GM10847 (cell line): ENCODE results near the gene ANO10.

Source experiments
- POLR2A ChIP-seq: IDR thresholded peaks from 2 replicates; pipeline ENCODE4 v1.6.1; 2011; ENCODE audit not compliant: insufficient read length; ENCODE audit errors: extremely low read depth

The ANO10 gene, protein sequence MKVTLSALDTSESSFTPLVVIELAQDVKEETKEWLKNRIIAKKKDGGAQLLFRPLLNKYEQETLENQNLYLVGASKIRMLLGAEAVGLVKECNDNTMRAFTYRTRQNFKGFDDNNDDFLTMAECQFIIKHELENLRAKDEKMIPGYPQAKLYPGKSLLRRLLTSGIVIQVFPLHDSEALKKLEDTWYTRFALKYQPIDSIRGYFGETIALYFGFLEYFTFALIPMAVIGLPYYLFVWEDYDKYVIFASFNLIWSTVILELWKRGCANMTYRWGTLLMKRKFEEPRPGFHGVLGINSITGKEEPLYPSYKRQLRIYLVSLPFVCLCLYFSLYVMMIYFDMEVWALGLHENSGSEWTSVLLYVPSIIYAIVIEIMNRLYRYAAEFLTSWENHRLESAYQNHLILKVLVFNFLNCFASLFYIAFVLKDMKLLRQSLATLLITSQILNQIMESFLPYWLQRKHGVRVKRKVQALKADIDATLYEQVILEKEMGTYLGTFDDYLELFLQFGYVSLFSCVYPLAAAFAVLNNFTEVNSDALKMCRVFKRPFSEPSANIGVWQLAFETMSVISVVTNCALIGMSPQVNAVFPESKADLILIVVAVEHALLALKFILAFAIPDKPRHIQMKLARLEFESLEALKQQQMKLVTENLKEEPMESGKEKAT

DNA sequence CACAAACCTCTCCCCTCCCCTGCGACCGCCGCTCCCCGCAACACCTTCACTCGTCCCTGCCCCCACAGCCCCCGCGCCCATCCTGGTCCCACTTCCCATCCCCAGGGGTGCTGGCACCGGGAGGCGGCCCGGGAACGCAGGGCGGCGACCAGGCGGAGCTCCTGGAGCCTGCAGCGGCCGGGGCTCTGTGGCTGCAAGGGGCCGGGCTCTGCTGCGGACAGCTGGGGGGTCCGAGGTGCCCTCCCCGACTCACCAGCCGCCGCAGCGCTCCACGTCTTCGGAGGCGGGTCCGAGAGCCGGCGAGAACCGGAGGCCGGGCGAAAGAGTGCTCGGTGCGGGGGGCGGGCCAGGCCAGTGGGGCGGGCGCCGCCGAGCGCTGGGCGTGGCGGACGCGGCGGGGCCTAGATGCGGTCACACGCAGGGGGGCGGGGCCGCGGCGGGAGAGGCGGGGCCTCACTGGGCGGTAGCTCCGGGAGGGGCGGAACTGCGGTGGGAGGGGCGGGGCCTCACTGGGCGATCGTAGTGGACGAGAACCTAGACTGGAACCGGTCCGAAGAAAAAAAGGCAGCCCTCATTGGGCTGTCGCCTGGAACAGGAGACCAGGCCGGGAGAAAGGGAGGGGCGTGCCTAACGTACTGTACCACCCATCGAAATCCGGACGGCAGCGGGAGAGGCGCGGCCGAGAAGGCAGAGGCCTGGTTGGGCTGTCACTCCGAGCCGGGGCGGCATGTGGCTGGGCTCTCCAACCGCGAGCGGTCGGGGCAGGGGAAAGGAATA, at the start of gene ANO10:
Gene ANO10 (minus strand): TSS at position 356 of the 777 bp plus-strand sequence. CDS start 16,159 bp downstream, outside the sequence.
- peak; percentile 25 for TF ChIP-seq POLR2A

DNA sequence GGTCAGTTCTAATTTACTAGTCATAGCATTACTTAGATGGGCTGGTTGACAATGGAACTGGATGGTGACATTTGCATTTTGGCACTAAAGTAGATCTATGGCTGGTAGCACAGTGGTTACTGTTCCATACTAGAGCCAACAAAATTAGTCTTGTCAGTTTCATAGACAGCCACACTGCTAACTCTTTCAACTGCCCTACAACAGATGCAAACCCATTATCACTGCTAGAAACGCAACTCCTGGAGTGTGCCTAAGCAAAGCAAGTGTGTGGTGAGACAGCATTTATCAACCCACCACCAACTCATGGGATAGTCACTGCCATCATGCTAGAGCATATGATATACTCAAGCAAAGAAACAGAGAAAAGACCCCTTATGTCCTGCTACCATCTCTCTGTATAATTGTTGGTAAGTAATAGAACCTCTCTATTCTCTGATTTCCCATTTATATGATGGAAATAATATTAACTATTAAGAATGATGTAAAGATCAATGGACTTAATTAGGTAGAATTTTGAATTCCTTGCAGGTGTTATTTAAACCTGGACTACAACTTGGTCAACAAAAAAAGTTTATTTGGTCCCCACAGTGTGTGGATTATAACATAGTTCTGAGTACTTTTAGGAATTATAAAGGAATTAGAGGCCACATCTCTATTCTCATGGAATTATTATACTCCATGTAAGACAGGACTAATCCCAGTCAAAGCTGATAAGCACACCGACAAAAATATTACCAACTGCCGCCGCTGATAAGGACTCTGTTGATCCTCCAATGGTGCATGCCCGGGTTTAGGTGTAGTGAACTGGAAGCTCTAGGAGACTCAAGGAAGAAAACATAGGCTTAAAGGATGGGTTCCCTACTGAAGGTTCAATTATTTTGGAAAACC, 49.1 kb upstream of the ANO10 start:
- TF ChIP-seq POLR2A = no peak

DNA sequence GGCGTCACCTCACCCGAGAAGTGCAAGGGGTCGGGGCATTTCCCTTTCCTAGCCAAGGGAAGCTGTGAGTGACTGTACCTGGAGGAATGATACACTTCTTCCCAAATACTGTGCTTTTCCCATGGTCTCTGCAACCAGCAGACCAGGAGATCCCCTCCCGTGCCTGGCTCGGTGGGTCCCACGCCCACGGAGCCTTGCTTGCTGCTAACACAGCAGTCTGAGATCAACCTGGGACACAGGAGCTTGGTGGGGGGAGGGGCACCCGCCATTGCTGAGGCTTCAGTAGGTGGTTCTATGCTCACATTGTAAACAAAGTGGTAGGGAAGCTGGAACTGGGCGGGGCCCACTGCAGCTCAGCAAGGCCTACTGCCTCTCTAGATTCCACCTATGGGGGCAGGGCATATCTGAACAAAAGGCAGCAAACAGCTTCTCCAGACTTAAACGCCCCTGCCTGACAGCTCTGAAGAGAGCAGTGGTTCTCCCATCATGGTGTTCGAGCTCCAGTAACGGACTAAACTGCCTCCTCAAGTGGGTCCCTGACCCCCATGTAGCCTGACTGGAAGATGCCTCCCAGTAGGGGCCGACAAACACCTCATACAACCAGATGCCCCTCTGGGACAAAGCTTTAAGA, 37.6 kb upstream of the ANO10 start:
- TF ChIP-seq POLR2A = no peak

DNA sequence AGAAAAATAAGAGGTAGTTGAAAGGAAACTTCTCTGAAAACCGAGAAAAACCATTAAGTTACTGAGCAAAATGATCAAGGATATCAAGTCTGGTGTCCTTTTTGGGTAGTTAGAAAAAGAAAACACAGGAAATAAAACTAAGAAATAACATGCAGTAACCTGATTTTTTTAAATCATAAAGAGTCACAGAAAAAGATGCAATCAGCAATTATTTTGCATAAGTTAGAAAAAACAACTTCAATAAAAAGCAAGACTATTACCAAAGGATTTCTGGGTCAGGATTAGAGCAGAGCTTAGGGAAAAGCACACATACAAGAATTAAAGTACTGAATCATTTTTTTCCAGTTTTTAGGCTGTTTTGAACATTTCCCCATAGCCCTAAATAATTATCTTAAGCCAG, 28.5 kb upstream of the ANO10 start:
- TF ChIP-seq POLR2A = no peak

DNA sequence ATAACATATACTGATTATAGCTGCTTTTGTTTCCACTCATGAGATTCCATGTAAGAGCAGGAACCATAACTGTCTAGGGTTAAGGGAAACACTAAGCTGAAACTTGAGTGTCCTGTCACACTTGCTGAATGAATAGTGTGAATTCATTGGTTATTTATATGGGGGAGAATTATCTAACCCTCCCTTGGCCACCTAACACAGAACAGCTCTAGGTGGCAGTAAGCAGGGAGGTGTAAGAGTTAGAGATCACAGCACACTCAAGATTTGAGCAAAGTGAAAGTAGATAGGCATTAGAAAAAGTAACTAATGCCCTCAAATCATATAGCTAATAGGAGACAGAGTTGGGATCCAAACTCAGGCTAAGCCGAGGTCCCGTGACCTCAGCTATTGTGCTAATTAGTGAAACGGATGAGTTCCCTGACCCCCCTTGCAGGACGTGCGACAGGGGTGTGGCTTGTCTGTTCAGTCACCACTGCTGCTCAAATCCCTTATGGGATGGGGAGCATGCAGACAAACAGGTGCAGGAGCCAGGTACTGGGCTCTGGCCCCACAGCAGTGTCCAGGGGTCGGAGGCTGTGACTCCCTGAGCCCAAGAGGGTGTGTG, 27.7 kb upstream of the ANO10 start:
- no peak for TF ChIP-seq POLR2A

DNA sequence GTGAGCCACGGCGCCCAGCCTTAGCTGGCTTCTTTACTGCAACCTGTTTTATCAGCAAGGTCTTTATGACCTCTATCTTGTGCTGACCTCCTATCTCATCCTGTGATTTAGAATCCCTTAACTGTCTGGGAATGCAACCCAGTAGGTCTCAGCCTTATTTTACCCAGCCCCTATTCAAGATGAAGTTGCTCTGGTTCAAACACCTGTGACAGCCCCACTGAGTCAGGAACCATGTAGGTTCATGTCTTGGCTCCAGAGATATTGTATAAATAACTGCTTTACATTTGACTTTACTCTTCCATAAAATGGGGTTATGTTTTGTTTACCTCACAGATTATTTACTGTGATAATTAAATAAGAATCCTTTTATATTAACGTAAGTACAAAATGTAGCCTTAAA, 27.1 kb upstream of the ANO10 start:
- no peak for TF ChIP-seq POLR2A

DNA sequence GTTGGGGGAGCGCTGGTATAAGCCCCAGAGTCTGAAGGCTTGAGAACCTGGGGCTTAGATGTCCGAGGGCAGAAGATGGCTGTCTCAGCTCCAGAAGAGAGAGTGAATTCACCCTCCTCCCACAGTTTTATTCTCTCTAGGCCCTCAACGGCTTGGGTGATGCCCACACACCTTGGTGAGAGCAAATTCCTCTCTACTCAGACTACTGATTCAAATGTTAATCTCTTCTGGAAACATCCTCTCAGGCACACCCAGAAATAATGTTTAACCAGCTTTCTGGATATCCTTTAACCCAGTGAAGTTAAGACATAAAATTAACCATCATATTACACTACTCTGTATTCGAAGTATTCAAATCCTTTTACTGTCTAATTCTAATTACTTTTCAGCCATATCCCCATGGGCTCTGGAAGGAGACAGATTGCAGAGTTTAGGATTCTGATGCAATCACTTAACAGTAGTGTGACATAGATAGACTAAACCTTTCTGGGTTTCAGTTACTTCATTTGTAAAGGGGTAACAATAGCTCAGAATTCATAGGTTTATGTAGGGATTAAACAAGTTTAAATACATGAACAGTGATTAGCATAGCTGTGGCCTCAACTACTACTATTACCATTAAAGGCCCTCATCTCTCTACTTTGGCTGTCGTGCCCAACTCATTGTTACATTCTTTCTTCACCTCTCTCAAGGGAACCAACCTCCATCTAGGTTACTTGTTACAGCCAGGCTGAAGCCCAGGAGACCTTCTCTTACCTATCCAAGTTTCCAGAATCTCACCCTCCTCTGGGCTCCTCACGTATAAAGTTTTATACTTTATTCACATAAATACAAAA, 25.7 kb upstream of the ANO10 start:
- no peak for TF ChIP-seq POLR2A

DNA sequence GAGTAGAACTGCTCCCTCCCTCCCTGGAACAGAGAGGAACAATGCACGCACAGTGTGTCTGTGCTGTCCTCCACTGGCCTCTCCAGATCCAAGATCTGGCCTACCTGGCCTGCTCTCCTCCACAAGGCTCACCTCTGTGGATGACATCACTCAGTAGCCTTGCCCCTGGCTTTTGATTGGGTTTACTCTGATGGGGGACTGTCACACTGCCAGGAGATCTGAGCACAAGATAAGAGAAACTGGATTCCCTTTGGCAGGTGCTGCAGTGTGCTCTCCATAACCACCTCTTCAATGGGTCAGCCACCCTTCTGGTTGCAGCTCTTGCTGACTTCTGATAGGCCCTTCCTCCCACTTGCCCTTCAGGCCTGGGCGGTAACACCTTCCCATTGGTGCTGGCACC, 22.6 kb upstream of the ANO10 start:
- TF ChIP-seq POLR2A = no peak

DNA sequence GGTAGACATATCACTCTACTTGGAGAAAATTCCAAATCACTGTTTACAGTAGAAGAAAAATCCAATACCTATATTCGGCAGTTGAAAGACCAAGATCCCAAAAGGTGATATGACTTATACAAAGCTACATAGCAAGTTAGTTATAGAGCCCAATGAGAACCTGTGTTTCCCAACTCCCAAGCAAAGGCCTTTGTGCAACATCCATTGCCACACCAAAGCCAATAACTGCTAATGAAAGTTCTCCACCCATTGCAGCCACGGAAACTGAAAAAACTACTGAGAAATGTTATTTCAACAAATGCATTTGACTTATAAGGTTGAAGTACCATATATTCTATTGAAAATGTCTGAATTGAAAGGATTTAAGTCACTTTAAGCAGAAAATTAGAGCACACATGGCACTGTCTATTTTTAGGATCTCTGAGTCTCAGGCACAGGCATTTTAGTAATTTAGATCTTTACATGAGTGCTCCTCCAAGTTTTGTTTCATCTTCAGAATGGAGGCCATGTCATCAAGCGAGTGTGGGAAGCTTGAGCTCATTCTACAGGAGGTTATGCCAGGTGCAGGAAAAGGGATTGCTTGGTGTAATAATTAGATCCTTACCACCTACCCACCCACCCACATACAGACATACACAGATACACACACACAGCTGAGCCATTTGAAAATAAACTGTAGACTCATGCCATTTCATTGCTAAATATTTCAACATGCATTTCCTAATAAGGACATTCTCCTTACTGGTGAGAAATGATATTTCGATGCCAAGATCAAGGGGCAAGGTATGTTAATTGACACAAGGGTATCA, 19.7 kb upstream of the ANO10 start:
- TF ChIP-seq POLR2A = no peak

DNA sequence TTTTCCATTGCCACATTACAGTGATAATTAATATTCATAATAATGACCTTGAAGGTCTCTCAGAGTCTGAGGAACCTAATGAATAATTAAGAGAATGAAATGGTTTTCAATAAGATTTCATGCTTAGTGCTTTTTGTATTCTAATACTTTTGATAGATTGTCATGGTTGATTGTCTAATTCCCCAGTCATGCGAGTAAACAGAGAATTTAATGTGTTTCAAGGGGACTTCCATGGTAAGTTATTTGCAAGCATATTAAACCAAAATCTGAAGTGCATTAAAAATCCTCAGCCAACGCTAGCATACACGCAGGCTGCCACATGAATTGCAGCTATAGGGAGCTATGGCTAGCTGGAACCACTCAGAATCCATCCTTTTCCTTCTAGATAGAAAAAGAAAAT, 18.9 kb upstream of the ANO10 start:
- TF ChIP-seq POLR2A = no peak

DNA sequence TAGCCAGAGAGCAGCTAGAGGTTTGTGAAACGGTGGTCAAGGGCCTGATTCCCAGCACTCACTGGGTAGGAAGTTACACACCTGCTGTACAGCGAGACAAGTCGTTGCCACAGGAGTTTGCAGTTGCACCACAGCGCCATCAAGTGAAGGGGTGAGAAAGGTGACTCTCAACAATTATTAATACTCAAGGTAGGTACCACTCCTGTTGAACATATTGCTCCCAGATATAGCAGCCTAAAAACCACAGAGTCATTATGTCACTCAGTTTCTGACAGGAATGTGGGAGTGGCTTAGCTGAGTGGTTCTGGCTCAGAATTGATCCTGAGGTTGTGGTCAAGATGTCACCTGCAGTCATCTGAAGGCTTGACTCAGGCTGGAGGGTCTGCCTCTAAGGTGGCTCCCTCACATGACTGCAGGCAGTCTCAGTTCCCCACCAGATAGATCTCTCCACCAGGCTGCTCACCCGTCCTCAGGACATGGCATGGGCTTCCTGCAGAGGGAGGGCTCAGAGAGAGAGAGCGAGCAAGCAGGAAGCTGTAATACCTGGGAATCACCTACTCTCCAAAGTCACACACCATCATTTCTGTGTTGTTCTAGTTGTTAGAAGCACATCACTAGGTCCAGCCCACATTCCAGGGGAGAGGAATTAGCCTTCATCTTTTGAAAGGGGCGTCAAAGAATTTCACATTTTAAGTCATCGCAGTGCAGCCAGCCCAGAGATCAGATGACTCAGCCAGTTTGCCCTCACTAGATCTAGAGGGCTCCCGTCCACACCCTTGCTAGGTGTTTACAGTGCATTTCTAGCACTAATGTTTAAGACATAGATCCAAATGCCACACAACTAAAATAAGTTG, 17.0 kb upstream of the ANO10 start:
- TF ChIP-seq POLR2A = no peak
